ENCODE results near the gene C21orf91.
A peak's percentile ranks its signal among the peaks of the same experiment; 100 is the strongest.

Gene C21orf91

GRCh38 chr21:17819114-17819876 is at the start of gene C21orf91:
Gene C21orf91, minus strand, starts transcription at chr21:17819356. Its CDS starts 1,038 bp downstream, at chr21:17818318.
- peak; percentile 81 for DNase-seq (ENCODE audit: low spot score)

- DNase-seq (ENCODE audit: low spot score) = no peak
Measured at GRCh38 chr21:17866590-17866989, 47.4 kb upstream of the C21orf91 start.

GRCh38 chr21:17859661-17860060 is 40.5 kb upstream of the C21orf91 start:
- DNase-seq (ENCODE audit: low spot score) = no peak

GRCh38 chr21:17858747-17859146 is 39.6 kb upstream of the C21orf91 start:
- DNase-seq (ENCODE audit: low spot score) = no peak

- DNase-seq (ENCODE audit: low spot score) = no peak
Measured at GRCh38 chr21:17854745-17855144, 35.6 kb upstream of the C21orf91 start.

GRCh38 chr21:17853393-17854275 is 34.5 kb upstream of the C21orf91 start:
- DNase-seq (ENCODE audit: low spot score) = no peak

- DNase-seq (ENCODE audit: low spot score) = peak; percentile 19
Measured at GRCh38 chr21:17848228-17848627, 29.1 kb upstream of the C21orf91 start.

- DNase-seq (ENCODE audit: low spot score) = no peak
Measured at GRCh38 chr21:17841103-17841502, 21.9 kb upstream of the C21orf91 start.

GRCh38 chr21:17834639-17835354 is 15.6 kb upstream of the C21orf91 start:
- DNase-seq (ENCODE audit: low spot score) = no peak

- no peak for DNase-seq (ENCODE audit: low spot score)
Measured at GRCh38 chr21:17829472-17829871, 10.3 kb upstream of the C21orf91 start.

- no peak for DNase-seq (ENCODE audit: low spot score)
Measured at GRCh38 chr21:17828223-17828622, 9.1 kb upstream of the C21orf91 start.

GRCh38 chr21:17823846-17824245 is 4.7 kb upstream of the C21orf91 start:
- DNase-seq (ENCODE audit: low spot score) = no peak

GRCh38 chr21:17821121-17821520 is 2.0 kb upstream of the C21orf91 start:
- DNase-seq (ENCODE audit: low spot score) = no peak

GRCh38 chr21:17819877-17820229 is 697 bp upstream of the C21orf91 start:
- no peak for DNase-seq (ENCODE audit: low spot score)

- peak; percentile 9 for DNase-seq (ENCODE audit: low spot score)
Measured at GRCh38 chr21:17818186-17819113, 706 bp downstream of the C21orf91 start.

- DNase-seq (ENCODE audit: low spot score) = no peak
Measured at GRCh38 chr21:17813353-17813752, 5.8 kb downstream of the C21orf91 start.

GRCh38 chr21:17805966-17806365 is 13.2 kb downstream of the C21orf91 start:
- DNase-seq (ENCODE audit: low spot score) = no peak

- DNase-seq (ENCODE audit: low spot score) = no peak
Measured at GRCh38 chr21:17803536-17803935, 15.6 kb downstream of the C21orf91 start.

- DNase-seq (ENCODE audit: low spot score) = no peak
Measured at GRCh38 chr21:17802572-17802971, 16.6 kb downstream of the C21orf91 start.

- DNase-seq (ENCODE audit: low spot score) = no peak
Measured at GRCh38 chr21:17799414-17800164, 19.6 kb downstream of the C21orf91 start.

GRCh38 chr21:17798796-17799195 is 20.4 kb downstream of the C21orf91 start:
- DNase-seq (ENCODE audit: low spot score) = no peak
